Esophagus squamous epithelium (tissue), 4 donors: ENCODE results near the gene LHPP.

Experiments
- POLR2A ChIP-seq, 4 donors: fragments of 450-650 bp; IDR thresholded peaks; one replicate each; pipeline ENCODE4 v1.6.1; 2017; ENCODE audit warnings: antibody characterized with exemption in 4 of 4, mild to moderate bottlenecking in 4 of 4, moderate library complexity in 3 of 4
- TF ChIP-seq, protein P1 (sequence below), 6 experiments: fragments of 450-650 bp in 4 of 6; fragments of 200-600 bp in 2 of 6; sonication (generic) in 2 of 6; IDR thresholded peaks; one replicate each; pipeline ENCODE4 v1.5.1; 2016 to 2019; ENCODE audit warnings: antibody characterized with exemption in 6 of 6, mild to moderate bottlenecking in 4 of 6, moderate library complexity in 4 of 6

DNA sequence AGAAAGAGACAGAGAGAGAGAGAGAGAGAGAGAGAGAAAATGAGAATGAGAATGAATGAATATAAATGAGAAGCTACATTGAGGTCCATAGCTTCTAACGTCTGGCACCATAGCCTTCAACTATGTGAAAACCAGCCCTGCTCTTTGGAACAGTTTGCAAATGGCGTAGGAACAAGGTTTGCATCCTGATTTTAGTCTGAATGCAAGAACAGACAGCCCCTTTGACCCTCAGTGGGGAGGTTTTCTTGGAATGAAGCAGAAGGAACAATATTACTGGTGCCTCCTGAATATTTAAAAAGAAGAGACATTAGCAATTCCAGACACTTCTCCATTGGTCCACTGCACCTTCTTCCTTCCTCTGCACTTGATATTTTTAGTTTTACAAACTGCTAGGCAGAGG is 23.0 kb downstream of the LHPP start:
- TF ChIP-seq, protein P1, sequence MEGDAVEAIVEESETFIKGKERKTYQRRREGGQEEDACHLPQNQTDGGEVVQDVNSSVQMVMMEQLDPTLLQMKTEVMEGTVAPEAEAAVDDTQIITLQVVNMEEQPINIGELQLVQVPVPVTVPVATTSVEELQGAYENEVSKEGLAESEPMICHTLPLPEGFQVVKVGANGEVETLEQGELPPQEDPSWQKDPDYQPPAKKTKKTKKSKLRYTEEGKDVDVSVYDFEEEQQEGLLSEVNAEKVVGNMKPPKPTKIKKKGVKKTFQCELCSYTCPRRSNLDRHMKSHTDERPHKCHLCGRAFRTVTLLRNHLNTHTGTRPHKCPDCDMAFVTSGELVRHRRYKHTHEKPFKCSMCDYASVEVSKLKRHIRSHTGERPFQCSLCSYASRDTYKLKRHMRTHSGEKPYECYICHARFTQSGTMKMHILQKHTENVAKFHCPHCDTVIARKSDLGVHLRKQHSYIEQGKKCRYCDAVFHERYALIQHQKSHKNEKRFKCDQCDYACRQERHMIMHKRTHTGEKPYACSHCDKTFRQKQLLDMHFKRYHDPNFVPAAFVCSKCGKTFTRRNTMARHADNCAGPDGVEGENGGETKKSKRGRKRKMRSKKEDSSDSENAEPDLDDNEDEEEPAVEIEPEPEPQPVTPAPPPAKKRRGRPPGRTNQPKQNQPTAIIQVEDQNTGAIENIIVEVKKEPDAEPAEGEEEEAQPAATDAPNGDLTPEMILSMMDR (IDR thresholded peaks at IDR 0.05), result no peak
- TF ChIP-seq POLR2A (IDR thresholded peaks at IDR 0.05), result no peak
